BJ (cell line): ENCODE measurements around the gene CRHR1. TPM values are rescaled to one million over a fixed set of nuclear protein-coding genes. Genes with fewer than 3 reads are reported as not detected.

Experiments used
- CTCF ChIA-PET: fragments of 350-600 bp; formaldehyde crosslinking; extraction: SDS; loops from one replicate; lab custom pipeline; 2021; ENCODE audit warnings: antibody characterized with exemption, inconsistent platforms; lab: Yijun Ruan, JAX
- POLR2A ChIA-PET: fragments of 300-600 bp; sonication (Branson Sonifier 250); formaldehyde crosslinking; extraction: SDS; loops from one replicate; lab custom pipeline; 2021; ENCODE audit warnings: antibody characterized with exemption; lab: Charles Lee
- DNase-seq: peaks from one replicate; pipeline ENCODE4 v3.0.0-alpha.2; 2011; ENCODE audit warnings: low read depth
- H3K27me3 ChIP-seq: 2 replicates; pipeline ENCODE4 v1.6.0; 2011; ENCODE audit warnings: low read length; ENCODE audit not compliant: control insufficient read depth, insufficient read depth
- H3K36me3 ChIP-seq: 2 replicates; pipeline ENCODE4 v1.5.1; 2011; ENCODE audit warnings: low read length; ENCODE audit not compliant: control insufficient read depth, insufficient read depth
- H3K4me3 ChIP-seq: 2 replicates; pipeline ENCODE4 v1.5.1; 2011; ENCODE audit warnings: low read depth, mild to moderate bottlenecking, control low read depth, low read length
- polyA plus RNA-seq: library from polyadenylated mRNA; depleted of rRNA; stranded (reverse); fragments of >200 nt; gene quantifications from 2 replicates; pipeline ENCODE4 v1.2.3, GENCODE V29; 2011
- TF ChIP-seq, protein P1 (sequence below): IDR thresholded peaks from 2 replicates; pipeline ENCODE4 v1.5.1; 2011; ENCODE audit warnings: low read depth, mild to moderate bottlenecking, control low read depth, inconsistent platforms, low read length, moderate library complexity; ENCODE audit not compliant: insufficient read depth

CRHR1 gene
- polyA plus RNA-seq, 1 experiment, result not detected

DNA sequence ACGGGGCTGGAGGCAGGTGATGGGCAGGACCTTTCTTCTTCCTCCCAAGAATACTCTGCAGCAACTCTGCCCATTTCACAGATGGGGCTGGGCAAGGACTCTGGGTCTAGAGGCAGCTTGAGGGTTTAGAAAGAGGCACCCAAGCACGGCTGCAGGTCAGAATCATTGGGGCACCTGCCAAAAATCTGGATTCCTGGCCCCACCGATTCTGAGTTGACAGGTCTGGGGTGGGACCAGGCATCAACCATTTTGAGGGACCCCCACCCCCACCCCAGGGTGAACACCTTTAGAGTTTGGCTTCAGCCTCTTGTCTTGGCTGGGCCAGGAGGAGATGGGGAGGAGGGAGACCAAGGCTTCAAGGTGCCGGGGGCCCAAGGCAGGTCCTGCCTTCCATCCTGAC, 65.9 kb downstream of the CRHR1 start:
- Histone ChIP-seq H3K36me3 (no peaks in the 10 kb centered on the region), H3K27me3 (peaks cover 7% of the 10 kb centered on the region), H3K4me3 (no peak overlapping the region)
- POLR2A ChIA-PET, result interaction anchor here (0.6 kb wide), 1 partner anchor 44 kb away, joined by 5 read pairs; no protein-coding TSS in a partner anchor
- TF ChIP-seq, protein P1, sequence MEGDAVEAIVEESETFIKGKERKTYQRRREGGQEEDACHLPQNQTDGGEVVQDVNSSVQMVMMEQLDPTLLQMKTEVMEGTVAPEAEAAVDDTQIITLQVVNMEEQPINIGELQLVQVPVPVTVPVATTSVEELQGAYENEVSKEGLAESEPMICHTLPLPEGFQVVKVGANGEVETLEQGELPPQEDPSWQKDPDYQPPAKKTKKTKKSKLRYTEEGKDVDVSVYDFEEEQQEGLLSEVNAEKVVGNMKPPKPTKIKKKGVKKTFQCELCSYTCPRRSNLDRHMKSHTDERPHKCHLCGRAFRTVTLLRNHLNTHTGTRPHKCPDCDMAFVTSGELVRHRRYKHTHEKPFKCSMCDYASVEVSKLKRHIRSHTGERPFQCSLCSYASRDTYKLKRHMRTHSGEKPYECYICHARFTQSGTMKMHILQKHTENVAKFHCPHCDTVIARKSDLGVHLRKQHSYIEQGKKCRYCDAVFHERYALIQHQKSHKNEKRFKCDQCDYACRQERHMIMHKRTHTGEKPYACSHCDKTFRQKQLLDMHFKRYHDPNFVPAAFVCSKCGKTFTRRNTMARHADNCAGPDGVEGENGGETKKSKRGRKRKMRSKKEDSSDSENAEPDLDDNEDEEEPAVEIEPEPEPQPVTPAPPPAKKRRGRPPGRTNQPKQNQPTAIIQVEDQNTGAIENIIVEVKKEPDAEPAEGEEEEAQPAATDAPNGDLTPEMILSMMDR, result no peak
- CTCF ChIA-PET, result interaction anchor here (0.7 to 3.1 kb wide), 7 partner anchors 11 to 214 kb away, joined by 3 to 28 read pairs (median 5); no protein-coding TSS in a partner anchor
- DNase-seq, result no peak

DNA sequence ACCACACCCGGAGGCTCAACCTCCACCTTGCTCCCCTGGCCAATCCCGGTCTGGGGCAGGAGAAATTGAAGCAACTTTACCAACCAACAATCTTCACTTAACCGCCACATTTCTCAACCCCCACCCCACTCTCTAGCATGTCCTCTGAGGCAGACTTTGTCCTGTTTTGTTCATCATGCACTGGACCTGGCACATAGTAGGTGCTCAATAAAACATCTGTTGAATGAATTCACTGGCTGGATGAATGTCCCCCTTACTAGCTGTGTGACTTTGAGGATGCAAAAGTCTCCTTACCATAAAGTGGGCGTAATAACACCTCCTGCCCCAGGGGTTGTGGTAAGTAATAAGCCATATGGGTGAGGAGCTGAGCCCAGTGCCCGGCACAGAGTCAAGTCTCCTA, 66.3 kb downstream of the CRHR1 start:
- ChIA-PET POLR2A (no interaction called here), CTCF (interaction anchor here (1.0 to 3.1 kb wide), 4 partner anchors 12 to 209 kb away, joined by 3 to 28 read pairs (median 10); no protein-coding TSS in a partner anchor)
- Histone ChIP-seq H3K4me3 (no peak overlapping the region), H3K36me3 (no peaks in the 10 kb centered on the region), H3K27me3 (peaks cover 7% of the 10 kb centered on the region)
- TF ChIP-seq, protein P1, result no peak
- no peak for DNase-seq

DNA sequence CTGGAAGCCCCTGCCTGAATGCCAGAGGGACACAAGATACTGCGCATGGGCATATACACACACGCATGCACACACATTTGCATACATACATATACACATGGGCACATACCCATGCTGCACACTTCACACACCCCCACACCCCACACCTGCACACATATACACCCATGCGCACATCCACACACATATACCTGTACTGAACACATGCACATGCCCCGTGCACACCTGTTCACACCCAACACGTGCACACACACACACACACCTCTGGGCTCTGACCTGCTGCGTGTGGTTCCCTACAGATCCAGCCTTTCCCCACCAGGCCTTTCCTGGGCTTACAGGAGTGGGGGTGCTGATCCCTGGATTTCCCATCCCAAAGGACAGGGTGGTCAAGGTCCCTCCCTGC, 66.9 kb downstream of the CRHR1 start:
- no peak for DNase-seq
- TF ChIP-seq, protein P1, result no peak
- Histone ChIP-seq H3K36me3 (no peaks in the 10 kb centered on the region), H3K27me3 (peaks cover 7% of the 10 kb centered on the region), H3K4me3 (no peak overlapping the region)
- ChIA-PET CTCF (interaction anchor here (1.0 to 3.1 kb wide), 8 partner anchors 9 to 209 kb away, joined by 3 to 28 read pairs (median 6); no protein-coding TSS in a partner anchor), POLR2A (no interaction called here)

DNA sequence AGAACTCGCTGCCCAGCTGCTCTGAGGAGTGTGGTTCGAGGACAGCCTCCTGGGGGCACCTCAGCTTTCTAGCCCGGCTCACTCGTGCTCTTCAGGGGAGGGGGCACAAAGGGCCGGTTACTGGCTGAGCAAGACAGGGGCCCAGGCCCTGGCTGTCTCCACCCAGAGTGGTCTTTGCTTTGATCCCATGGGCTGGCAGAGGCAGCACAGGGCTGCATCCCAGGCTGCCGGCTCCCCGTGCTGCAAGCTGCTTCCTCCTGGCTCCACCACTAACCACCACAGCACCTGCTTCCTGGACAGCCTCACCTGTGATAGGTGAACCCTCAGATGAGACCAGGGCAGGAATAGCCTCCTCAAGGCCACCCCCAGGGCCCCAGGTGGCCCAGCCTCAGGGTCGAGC, 67.3 kb downstream of the CRHR1 start:
- Histone ChIP-seq H3K27me3 (peaks cover 7% of the 10 kb centered on the region), H3K4me3 (no peak overlapping the region), H3K36me3 (no peaks in the 10 kb centered on the region)
- CTCF ChIA-PET, result interaction anchor here (0.7 to 3.1 kb wide), 14 partner anchors 10 to 210 kb away, joined by 3 to 28 read pairs (median 6); no protein-coding TSS in a partner anchor
- TF ChIP-seq, protein P1, result no peak
- POLR2A ChIA-PET, result no interaction called here
- DNase-seq, result no peak

DNA sequence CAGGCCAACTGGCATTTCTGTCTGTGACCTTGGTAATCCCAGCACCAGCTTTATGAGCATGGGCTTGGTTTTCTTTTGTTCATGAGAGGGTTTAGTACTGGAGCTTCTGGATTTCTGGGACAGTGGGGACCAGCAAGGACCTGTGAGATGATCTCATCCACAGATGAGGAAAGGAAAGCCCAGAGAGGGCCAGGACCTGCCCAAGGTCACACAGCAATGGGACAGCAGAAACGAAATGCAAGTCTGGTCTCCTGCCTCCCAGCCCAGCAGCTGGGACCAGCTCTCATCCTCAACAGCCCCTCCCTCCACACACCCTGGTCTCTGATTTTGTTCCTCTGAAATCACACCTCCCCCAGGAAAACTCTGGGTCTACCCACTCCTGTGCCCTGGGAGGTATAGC, 67.8 kb downstream of the CRHR1 start:
- DNase-seq, result no peak
- no peaks in the 10 kb centered on the region for H3K36me3 ChIP-seq
- POLR2A ChIA-PET, result no interaction called here
- TF ChIP-seq, protein P1, result no peak
- CTCF ChIA-PET, result interaction anchor here (0.7 to 3.1 kb wide), 20 partner anchors 9 to 632 kb away, joined by 3 to 28 read pairs (median 4); no protein-coding TSS in a partner anchor
- H3K27me3 ChIP-seq, result peaks cover 7% of the 10 kb centered on the region
- no peak overlapping the region for H3K4me3 ChIP-seq
